NCI-H2081 treated with DMSO at 0.1 percent for 48 hours (cell line): Measurements from ENCODE around the gene RIPK1.
"Not testable (repeated sequence)": the region's sequence is repeated elsewhere in the genome, so short reads cannot be mapped to it uniquely, and the experiment has no call there.

Experiments
- DNase-seq: peaks from one replicate; lab custom pipeline; 2025; lab: John Stamatoyannopoulos, UW

RIPK1 gene

DNA sequence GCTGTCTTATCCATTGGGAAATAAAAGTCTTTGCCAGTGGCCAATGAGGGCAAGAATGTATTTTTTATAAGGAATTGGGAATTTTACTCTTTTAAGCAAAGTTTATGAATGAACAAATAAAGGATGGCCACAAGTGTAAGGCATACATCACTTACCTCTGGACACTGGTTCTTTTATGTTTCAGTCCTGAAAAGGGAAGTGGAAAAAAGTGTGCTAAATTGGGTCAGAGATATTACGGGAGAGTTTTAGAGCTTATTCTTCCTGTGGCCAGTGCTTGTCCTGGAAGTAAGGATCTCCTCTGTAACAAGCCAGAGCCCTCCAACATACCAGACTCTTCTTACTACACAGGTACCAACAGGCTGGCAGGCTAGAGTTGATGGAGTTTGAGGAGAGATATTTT lies 22.5 kb upstream of the RIPK1 start:
- no peak for DNase-seq

DNA sequence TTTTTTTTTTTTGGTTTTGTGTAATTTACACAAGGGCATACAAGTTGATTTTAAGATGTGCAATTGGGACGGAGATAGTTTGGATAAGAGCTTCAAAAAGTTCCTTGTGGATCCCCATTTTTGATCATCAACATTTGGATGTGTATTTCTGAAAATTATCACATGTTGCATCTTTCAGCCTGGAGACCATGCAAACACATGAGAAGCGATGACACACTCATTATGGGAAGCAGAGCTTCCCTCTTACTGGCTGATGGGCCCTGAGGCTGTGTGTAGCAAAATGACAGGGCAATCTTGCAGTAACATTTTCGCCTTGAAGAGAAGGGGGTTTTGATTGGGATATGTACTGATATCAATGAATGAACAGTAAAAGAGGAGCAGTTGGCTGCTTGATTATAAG lies 22.0 kb upstream of the RIPK1 start:
- DNase-seq: no peak

DNA sequence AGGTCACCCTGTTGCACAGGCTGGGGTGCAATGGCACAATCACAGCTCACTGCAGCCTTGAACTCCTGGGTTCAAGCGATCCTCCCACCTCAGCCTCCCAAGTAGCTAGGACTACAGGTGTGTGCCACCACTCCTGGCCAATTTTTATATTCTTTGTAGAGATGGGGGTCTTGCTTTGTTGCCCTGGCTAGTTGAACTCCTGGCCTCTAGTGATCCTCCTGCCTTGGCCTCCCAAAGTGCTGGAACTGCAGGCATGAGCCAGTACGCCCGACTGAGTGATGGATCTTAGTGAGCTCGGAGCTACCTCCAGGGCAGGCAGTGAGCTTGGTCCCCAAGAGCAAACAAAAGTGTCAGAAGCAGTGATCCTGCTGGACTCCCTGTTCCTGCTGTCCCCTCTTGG lies 20.3 kb upstream of the RIPK1 start:
- not testable (repeated sequence) for DNase-seq

DNA sequence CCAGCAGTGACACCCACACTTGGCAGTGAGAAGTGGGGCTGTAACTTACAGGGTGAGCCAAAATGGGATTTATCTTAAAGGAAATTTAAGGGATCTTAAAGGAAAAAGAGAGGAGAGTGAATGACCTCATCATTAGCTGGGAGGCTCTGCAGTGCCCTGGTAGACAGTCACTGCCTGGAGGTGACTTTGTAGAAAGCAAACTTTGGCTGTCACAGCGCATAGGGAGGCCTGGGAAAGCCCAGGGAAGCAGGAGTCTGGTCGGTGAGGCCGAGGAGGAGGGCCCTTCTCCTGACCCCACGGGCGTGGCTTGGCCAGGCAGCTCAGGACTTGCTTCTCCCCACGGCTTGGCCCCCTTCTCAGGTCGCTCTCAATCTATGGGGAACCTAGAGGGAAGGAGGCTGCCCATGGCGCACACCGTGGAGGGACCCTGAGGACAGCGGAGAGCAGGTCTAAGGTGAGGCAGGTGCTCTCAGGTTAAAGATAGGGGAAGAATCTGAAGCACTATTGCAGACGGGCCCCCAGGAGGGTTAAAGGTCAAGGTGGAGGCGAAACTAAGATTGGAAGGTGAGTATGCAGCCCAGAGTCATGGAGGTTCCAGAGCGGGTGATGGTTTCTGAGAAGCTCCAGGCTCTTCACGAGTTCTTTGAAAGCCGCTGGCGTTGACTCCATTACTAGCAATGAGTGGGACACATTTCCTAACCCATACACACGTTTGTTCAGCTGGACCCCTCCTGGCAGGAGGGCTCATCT lies 15.6 kb upstream of the RIPK1 start:
- DNase-seq: no peak

DNA sequence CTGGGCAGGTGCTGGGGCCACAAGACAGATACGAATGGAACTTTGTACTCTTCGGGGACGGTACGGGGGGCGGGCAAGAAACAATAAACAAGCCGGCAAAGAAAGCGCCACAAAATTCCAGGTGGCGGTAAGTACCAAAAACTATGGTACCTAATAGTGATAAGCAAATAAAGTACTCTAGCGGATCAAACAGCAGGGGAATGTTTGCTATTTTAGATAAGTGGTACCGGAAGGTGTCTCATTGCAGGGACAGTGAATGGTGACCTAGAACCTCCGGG lies 15.1 kb upstream of the RIPK1 start:
- DNase-seq: no peak

DNA sequence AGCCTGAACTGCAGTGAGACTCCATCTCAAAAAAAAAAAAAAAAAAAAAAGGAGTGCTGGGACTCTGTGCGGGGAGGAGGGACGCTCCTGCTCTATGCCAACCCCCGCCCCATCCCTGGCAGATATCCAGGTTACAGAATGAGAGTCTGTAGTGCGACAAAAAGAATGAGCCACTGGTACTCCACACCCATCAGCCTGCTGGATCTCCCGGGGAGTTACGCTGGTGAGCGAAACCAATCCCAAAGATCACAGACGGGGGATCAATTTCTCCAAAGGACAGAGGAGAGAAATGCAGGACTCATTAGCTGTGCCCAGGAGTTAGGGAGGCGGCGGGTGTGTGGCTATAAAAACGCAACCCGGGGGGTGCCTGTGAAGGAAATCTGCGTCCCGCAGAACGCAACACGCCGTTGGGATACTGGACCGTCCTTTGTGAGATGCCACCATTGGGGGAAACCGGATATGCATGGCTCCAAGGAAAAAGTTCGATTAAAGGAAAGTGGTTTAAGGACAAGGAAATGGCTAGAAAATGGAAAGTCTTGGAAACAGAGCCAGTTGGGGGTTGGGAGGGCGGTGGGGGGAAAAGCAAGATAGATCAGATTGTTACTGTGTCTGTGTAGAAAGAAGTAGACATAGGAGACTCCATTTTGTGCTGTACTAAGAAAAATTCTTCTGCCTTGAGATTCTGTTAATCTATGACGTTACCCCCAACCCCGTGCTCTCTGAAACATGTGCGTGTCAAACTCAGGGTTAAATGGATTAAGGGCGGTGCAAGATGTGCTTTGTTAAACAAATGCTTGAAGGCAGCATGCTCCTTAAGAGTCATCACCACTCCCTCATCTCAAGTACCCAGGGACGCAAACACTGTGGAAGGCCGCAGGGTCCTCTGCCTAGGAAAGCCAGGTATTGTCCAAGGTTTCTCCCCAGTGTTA lies 13.8 kb upstream of the RIPK1 start:
- DNase-seq: not testable (repeated sequence)

DNA sequence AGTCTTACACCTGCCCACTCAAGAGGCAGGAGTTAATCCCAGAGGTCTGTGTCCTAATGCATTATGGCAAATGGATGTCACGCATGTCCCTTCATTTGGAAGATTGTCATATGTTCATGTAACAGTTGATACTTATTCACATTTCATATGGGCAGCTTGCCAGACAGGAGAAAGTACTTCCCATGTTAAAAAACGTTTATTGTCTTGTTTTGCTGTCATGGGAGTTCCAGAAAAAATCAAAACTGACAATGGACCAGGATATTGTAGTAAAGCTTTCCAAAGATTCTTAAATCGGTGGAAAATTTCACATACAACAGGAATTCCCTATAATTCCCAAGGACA lies 13.2 kb upstream of the RIPK1 start:
- not testable (repeated sequence) for DNase-seq

DNA sequence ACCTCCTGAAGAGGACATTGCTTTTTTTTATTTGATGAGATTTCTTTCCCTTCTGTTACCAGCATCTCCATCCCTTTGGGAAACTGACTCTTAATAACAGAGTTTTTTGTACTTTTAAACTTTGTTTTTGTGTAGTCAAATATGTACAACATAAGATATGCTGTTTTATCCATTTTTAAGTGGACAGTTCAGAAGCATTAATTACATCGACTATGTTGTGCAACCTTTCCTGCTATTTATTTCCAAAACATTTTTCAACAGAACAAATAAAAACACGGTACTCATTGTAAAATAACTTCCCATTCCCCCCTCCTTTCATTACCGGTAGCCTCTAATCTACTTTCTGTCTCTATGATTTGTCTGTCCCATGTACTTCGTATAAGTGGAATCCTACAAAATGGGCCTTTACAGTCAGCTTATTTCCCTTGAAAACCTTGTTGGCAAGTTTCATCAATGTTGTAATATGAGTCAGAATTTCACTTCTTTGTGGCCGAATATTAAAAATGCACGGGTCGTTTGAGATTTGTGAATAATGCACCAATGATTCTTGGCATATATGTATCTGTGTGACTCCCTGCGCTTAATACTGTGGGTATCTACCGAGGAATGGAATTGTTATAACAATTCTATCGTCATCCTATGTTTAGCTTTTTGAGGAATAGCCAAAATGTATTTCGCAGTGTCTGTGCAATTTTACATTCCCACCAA lies 11.1 kb upstream of the RIPK1 start:
- DNase-seq: no peak

DNA sequence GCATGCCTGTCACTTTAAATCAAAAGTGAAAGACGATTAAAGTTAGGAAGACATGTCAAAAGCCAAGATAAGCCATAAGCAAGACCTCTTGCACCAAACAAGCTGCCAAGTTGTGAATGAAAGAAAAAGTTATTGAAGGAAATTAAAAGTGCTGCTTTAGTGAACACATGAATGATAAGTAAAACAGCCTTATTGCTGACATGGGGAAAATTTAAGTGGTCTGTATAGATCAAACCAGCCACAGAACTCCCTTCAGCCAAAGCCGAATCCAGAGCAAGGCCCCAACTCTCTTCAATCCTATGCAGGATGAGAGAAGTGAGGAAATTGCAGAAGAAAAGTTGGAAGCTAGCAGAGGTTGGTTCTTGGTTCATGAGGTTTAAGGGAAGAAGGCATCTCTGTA lies 9.3 kb upstream of the RIPK1 start:
- DNase-seq: no peak

DNA sequence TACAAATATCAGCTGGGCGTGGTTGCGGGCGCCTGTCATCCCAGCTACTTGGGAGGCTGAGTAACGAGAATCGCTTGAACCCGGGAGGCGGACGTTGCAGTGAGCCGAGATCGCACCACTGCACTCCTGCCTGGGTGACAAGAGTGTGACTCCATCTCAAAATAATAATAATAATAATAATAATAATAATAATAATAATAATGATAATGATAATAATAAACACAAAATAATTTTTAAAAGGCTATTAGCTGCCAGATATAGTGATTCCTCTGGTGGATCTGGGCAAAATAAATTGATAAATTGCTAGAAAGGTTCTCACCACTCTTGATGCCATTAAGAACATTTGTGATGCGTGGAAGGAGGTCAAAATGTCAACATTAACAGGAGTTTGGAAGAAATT lies 8.2 kb upstream of the RIPK1 start:
- DNase-seq: not testable (repeated sequence)

DNA sequence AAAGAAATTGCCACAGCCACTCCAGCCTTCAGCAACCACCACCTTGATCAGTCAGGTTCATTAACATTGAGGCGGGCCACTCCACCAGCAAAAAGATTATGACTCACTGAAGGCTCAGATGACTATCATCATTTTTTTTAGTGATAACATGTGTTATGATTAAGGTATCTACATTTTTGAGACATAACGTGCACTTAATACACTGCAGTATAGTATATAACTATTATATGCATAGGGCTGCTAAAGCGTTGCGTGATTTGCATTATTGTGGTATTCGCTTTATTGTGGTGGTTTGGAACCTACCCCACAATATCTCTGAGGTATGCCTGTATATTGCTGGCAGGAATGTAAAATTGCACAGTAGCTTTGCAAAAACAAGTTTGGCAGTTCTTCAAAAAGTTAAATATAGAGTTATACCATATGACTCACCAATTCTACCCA lies 6.8 kb upstream of the RIPK1 start:
- DNase-seq: no peak

DNA sequence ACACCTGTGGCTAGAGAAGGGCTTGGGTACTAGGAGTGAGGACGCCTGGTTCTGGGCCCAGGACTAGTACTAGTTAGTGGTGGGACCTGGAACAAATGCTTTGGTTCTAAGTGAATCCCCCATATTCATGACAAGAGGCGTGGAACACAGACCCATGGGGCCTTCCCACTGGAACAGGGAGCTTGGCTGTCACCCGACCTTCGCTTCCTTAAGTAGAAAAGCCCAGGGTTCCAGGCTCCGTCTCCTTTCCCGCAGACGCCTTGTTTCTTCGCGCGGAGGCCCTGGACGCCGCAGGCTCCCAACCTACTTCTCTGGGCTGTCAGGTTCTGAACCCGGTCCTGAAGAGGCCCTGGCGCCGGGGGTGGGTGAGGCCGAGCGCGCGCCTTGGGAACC lies 5.0 kb upstream of the RIPK1 start:
- DNase-seq: not testable (repeated sequence)

DNA sequence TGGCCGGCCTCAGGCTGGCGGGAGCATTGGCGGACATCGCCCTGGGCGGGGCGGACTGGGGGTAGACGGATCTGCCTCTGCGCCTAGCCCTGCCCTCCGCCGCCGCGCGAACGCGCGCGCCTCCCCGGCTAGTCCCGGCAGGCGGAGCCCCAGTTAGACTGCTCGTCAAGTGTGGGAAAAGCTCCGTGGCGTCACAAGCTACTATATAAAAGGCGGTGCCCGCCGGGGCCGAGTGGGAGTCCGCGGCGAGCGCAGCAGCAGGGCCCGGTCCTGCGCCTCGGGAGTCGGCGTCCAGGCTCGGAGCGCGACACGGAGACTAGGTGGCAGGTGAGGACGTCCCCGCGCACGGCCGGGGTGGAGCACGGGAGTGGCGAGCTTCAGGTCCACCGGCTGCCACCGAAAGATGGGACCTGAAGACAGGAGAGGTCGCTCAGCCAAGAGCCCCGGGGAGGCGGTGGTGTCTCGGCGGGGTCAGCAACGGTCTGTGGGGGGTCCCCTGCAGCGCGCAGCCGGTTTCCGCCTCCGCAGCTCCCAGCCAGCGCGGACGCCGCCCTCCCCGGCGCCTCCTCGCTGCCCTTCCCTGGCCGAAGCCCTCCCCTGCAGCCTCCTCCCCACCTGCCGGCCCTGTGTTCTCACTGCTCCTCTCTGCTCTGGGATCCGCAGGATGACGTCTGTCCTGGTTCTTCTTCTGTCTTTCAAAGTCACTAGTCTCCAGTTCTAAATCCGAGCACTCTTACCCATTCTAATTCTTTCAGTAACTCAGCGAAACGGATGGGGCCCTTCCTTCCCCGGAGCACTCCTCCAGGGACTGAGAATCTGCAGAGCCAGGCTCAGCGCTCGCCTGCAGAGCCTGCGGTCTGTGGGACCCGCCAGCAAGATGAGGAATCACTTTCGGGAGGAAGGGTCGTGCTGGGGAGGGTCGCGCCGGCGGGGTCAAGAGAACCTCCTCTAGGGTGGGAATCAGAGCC lies 4.3 kb upstream of the RIPK1 start:
- DNase-seq: peak; percentile 28

DNA sequence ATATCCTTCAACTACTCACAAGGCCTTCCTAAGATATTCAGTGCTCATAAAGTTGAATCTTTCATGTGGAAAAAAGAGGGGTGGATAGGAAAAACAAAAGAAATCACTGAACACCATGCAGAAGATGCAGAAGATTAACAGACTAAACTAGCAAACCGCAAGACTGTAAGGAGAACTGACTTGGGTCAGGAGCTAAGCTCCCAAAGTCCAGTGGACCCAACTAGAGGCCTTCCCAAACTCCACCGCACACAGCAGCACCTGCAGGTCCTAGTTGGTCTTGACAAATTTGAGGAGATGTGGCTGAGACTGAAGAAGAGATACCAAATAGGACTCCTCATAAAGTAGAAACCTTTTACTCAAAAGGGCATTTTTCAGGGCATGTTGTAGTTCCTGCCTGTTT lies 3.3 kb downstream of the RIPK1 start:
- no peak for DNase-seq

DNA sequence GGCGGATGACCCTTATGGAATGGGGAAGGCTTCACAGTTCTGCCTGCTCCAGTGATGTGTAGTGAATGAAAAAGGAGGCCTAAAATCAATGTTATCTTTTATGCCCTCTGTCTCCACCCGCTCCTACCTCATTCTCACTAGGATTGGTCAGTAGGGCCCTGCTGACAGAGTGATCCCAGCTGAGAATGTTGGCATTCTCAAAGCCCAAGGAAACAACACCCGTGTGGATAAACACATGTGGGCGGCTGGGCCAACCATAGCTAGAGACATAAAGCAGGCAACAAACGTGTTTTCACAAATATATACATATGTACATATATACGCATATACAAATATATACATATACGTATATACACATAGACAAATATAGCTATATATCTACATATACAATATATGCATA lies 4.5 kb downstream of the RIPK1 start:
- DNase-seq: no peak

DNA sequence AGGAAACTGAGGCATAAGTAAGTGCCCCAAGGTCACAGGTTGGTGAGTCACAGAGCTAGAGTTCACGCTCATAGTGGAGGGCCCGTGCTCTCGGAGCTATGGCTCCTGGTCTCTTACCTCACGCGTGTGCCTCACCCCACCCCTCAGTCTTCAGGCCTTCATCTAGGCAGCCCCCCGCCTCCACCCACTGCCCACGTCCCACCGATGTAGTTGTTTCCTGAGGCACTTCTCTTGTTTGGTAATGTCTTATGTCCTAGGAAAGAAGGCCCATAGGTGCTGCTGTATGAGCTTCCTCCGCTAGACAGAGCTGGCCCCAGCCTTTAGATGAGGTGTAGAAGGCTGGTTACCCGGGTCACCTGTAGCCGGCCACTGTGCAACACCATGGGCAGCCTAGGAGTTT lies 5.1 kb downstream of the RIPK1 start:
- DNase-seq: no peak

DNA sequence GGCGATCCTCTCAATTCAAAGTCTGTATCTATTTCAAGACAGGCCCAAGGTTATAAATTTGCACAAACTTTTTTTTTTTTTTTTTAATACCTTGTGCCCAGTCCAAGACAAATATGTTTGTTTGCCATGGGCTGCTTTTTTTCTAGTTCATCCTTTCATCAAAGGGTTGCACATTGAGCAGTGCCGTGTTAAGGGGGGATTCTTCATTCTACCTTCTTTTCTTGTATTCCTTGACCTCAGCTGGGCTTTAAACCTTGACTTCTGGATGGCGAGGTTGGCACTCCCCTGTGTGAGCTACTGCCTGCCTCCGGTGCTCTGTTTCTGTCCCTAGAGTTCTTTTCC lies 7.4 kb downstream of the RIPK1 start:
- DNase-seq: no peak

DNA sequence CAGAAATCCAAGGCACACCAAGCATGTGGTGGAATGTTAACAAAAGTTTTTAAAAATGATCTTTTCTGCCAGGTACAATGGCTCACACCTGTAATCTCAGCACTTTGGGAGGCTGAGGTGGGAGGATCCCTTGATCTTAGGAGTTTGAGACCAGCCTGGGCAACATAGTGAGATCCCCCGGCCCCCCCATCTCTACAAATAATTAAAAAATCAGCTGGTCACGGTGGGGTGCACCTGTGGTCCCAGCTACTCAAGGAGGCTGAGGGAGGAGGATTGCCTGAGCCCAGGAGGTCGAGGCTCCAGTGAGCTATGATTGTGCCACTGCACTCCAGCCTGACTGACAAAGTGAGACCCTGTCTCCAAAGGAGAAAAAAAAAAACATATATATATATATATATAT lies 8.0 kb downstream of the RIPK1 start:
- DNase-seq: no peak

DNA sequence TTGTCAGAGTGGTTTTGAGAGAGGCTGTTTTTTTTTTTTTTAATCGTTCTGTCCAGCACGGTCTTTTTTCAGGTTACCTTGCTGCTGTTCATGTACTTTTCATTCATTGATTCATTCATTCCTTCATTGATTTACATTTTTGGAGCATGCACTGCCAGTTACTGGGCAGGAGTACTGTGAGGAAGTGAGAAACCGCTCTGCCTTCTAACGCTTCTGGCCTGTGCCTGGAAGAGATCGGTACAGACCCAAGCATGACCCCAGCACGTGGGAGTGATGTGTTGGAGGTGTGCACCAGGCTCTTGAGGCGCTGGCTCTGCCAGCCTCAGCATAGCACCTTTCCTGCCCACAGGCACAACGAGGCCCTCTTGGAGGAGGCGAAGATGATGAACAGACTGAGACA lies 9.1 kb downstream of the RIPK1 start:
- no peak for DNase-seq

DNA sequence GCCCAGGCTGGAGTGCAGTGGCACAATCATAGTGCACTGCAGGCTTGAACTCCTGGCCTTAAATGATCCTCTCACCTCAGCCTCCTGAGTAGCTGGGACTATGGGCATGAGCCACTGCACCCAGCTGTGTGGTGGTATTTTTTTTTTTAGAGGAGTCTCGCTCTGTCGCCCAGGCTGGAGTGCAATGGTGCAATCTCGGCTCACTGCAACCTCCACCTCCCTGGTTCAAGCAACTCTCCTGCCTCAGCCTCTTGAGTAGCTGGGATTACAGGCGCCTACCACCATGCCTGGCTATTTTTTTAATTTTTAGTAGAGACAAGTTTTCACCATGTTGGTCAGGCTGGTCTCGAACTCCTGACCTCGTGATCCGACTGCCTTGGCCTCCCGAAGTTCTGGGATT lies 10.7 kb downstream of the RIPK1 start:
- not testable (repeated sequence) for DNase-seq

DNA sequence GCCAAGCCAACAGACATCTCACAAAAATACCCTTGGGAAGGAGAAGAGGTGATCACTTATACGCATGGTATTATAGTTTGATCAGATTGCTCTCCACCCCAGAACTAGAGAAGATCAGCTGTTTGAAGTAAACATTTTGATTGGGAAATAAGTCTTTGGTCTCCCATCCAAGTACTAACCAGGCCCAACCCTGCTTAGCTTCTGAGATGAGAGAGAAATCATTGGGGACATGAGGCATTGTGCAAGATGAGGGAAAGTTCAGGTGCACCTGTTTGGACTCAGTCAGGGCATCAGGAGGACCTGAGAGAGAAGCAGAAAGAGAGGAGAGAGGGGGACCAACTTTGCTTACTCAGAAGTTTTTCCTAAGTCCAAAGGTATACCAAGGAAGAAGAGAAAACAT lies 11.4 kb downstream of the RIPK1 start:
- no peak for DNase-seq

DNA sequence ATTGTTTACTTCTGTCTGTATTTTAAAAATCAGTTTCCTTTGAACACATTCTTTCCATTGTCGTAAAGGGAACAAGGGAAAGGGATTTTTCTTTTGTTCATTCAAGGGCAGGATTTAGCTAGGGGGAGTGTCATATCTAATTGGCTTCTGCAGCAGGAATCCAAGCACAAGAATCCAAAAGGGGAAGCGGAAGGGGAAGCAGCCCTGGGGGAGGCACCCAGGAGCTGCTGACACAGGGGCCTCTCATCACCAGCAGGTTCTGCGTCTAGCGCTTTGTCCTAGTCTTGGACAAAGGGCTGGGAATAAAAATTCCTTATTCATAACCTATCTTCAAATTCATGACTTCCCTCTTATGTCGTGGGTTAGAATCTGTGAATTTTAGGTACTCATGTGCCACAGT lies 13.7 kb downstream of the RIPK1 start:
- no peak for DNase-seq
